ENCODE results near the gene SLC34A3.
"Not testable (repeated sequence)": the region's sequence is repeated elsewhere in the genome, so short reads cannot be mapped to it uniquely, and the experiment has no call there.

Gene SLC34A3

GRCh38 chr9:137231372-137232039 is 805 bp downstream of the SLC34A3 start:
- no peak for DNase-seq

GRCh38 chr9:137232101-137232500 is 1.4 kb downstream of the SLC34A3 start:
- no peak for DNase-seq

- DNase-seq: no peak
Observed at GRCh38 chr9:137232510-137232909, 1.8 kb downstream of the SLC34A3 start.

- no peak for DNase-seq
Observed at GRCh38 chr9:137233143-137233980, 2.7 kb downstream of the SLC34A3 start.

- no peak for DNase-seq
Observed at GRCh38 chr9:137234055-137234697, 3.5 kb downstream of the SLC34A3 start.

GRCh38 chr9:137234758-137235423 is 4.2 kb downstream of the SLC34A3 start:
- no peak for DNase-seq

GRCh38 chr9:137235424-137236237 is 4.9 kb downstream of the SLC34A3 start:
- DNase-seq: no peak

- peak; percentile 93 for DNase-seq
Observed at GRCh38 chr9:137236238-137236935, 5.7 kb downstream of the SLC34A3 start.

GRCh38 chr9:137236936-137237421 is 6.3 kb downstream of the SLC34A3 start:
- DNase-seq: no peak

- peak; percentile 50 for DNase-seq
Observed at GRCh38 chr9:137237759-137238726, 7.3 kb downstream of the SLC34A3 start.

GRCh38 chr9:137239541-137240200 is 9.0 kb downstream of the SLC34A3 start:
- not testable (repeated sequence) for DNase-seq

- peak; percentile 43 for DNase-seq
Observed at GRCh38 chr9:137240318-137240840, 9.7 kb downstream of the SLC34A3 start.

GRCh38 chr9:137240841-137241489 is 10.3 kb downstream of the SLC34A3 start, which contains the start of gene TUBB4B:
TSS of gene TUBB4B (plus strand) at chr9:137241287. CDS start at chr9:137241361, 74 bp downstream.
- DNase-seq: peak; percentile 99

GRCh38 chr9:137241490-137242268 is 11.0 kb downstream of the SLC34A3 start:
- no peak for DNase-seq

- no peak for DNase-seq
Observed at GRCh38 chr9:137242269-137243203, 11.8 kb downstream of the SLC34A3 start.

- not testable (repeated sequence) for DNase-seq
Observed at GRCh38 chr9:137243266-137243625, 12.5 kb downstream of the SLC34A3 start.

Measured in NCI-H1436 (cell line).